ENCODE results near the gene CPSF2. TPM values are rescaled to one million over a fixed set of nuclear protein-coding genes. Genes with fewer than 3 reads are reported as not detected.

The CPSF2 gene
- total RNA-seq: 25.3 and 36.4 TPM in 2 replicates

GRCh38 chr14:92121670-92122350, at the start of gene CPSF2, which contains the start of gene NDUFB1:
CPSF2 (plus strand) TSS chr14:92121969; CDS start chr14:92130985, 9,016 bp downstream.
NDUFB1 (minus strand) TSS chr14:92121706; CDS start chr14:92117637, 4,069 bp downstream.

DNA sequence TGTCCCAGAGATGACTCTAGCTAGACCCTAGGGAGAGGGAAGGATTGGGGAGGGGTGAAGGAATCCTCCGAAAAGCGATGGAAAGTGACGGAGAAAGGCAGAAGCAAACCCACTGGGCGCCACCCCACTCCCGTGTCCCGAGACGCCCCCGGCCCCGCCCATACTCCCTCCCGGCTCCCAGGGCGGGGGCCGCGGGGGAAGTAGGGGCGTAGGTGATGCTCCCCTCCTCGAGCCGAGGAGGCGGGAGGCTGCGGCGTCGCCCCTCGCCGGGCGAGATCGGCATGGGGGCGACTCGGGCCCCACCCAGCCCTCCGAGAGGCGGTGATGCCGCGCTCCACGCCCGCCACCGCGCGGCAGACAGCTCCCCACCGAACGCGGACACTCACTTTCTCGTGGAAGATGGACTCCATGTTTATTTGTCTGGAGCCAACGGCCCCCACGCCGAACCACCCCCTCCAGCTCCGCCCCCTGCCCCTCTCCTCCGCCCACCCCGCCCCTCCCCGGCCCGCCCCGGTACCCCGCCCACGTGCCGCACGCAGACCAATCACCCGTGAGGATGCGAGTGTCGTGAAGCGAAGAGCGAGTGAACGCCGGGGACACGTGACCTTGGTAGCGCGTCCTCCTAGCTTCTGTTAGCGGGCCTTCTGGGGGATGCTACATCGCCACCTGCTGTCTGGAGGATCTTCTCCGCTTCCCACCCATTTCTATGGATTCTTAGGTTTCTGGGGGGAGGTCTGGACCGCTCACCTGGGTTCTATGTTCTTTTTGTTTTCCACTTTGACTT, 15.4 kb upstream of the CPSF2 start, which contains the start of gene ATXN3:
Gene ATXN3, minus strand, starts transcription at position 440 of the 784 bp plus-strand sequence. Its CDS starts 30 bp downstream, at position 410.

Other genes starting within 250 kb of the CPSF2 start
- gene FBLN5, start 174.3 kb upstream of the CPSF2 start, total RNA-seq: 124 and 131 TPM in 2 replicates
- gene TRIP11, start 81.9 kb upstream of the CPSF2 start, total RNA-seq: 15.9 and 20.8 TPM in 2 replicates
- 15.0 and 33.3 TPM in 2 replicates for gene ATXN3, start 15.4 kb upstream of the CPSF2 start, total RNA-seq
- gene NDUFB1, start 263 bp upstream of the CPSF2 start, total RNA-seq: 380 and 511 TPM in 2 replicates
- not detected in 2 replicates for gene SLC24A4, start 201.2 kb downstream of the CPSF2 start, total RNA-seq

Measured in cardiac ventricle fibroblast (primary cell).